Measurements from ENCODE around the gene CAMTA1.

Gene CAMTA1

DNA sequence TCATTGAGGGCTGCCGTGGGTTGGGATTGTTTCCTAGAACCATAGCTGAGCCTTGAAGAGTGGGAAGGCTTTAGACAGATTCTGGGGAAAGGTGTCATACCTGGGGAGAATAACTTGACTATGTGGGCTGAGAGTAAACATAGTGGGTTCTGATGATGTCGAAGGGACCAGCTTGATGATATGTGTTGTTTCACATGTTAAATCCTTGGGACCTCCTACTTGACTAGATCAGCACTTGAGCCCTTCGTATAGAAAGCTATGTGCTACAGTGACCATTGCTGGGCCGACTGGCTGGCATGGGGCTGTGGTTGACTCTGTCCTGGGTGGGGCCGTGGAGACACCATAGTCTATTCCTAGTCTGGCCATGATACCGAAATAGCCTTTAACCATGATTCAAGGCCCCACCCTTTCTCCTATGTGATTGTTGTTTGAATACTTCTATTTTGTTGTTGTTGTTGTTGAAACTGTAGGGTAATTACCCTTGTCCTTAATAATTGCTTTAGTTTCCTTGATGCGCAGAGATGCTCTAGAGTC, 423.5 kb downstream of the CAMTA1 start:
- CTCF ChIA-PET, result interaction anchor here (0.6 to 2.4 kb wide), 5 partner anchors 21 to 169 kb away, joined by 3 to 33 read pairs (median 3); no protein-coding TSS in a partner anchor
- DNase-seq (ENCODE audit: extremely low spot score), result no peak
- TF ChIP-seq TARDBP (IDR thresholded peaks at IDR 0.05), result no peak
- TF ChIP-seq, protein P1, sequence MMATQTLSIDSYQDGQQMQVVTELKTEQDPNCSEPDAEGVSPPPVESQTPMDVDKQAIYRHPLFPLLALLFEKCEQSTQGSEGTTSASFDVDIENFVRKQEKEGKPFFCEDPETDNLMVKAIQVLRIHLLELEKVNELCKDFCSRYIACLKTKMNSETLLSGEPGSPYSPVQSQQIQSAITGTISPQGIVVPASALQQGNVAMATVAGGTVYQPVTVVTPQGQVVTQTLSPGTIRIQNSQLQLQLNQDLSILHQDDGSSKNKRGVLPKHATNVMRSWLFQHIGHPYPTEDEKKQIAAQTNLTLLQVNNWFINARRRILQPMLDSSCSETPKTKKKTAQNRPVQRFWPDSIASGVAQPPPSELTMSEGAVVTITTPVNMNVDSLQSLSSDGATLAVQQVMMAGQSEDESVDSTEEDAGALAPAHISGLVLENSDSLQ (IDR thresholded peaks at IDR 0.05), result no peak
- TF ChIP-seq FOXK2 (IDR thresholded peaks at IDR 0.05), result no peak
- TF ChIP-seq ZNF384 (IDR thresholded peaks at IDR 0.05), result no peak
- TF ChIP-seq BHLHE40 (IDR thresholded peaks at IDR 0.05; ENCODE audit: borderline replicate concordance), result no peak
- no peak for TF ChIP-seq ARNT (IDR thresholded peaks at IDR 0.05)
- no peak for TF ChIP-seq ELF4 (IDR thresholded peaks at IDR 0.05)
- TF ChIP-seq HDGF (IDR thresholded peaks at IDR 0.05; ENCODE audit: borderline replicate concordance), result no peak
- TF ChIP-seq CTBP1 (IDR thresholded peaks at IDR 0.05; ENCODE audit: borderline replicate concordance), result no peak
- TF ChIP-seq FOXA1 (IDR thresholded peaks at IDR 0.05), result no peak
- TF ChIP-seq NFRKB (IDR thresholded peaks at IDR 0.05), result no peak
- no peak for TF ChIP-seq SUZ12 (IDR thresholded peaks at IDR 0.05)
- no peak for TF ChIP-seq FOXM1 (IDR thresholded peaks at IDR 0.05; ENCODE audit: borderline replicate concordance)
- POLR2A ChIA-PET, result no interaction called here

DNA sequence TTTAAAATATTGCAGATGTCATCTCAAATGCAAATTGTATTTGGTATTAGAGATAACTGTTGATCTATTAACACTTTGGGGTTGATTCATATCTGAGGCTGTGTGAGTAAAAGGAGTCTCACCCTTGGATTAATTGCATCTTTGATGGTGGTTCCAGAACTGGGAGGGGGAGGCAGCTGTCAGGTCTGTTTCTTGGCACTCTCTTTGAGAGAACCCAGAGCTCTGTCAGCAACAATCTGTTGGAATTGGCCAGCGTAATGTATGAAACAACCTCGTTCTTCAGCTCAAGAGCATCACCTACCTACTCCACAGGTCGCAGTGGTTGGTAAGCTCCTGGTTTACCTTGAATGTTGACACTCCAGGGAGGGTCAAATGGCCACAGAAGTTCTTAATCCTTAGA, 424.1 kb downstream of the CAMTA1 start:
- no peak for DNase-seq (ENCODE audit: extremely low spot score)
- CTCF ChIA-PET, result interaction anchor here (2.4 kb wide), 1 partner anchor 167 kb away, joined by 33 read pairs; no protein-coding TSS in a partner anchor
- POLR2A ChIA-PET, result no interaction called here
- no peak for TF ChIP-seq HDGF (IDR thresholded peaks at IDR 0.05; ENCODE audit: borderline replicate concordance)
- no peak for TF ChIP-seq LEF1 (IDR thresholded peaks at IDR 0.05; ENCODE audit: borderline replicate concordance)
- TF ChIP-seq, protein P1 (IDR thresholded peaks at IDR 0.05), result no peak
- TF ChIP-seq SUZ12 (IDR thresholded peaks at IDR 0.05), result no peak
- no peak for TF ChIP-seq TARDBP (IDR thresholded peaks at IDR 0.05)
- TF ChIP-seq ELF4 (IDR thresholded peaks at IDR 0.05), result no peak
- TF ChIP-seq ARNT (IDR thresholded peaks at IDR 0.05), result no peak
- TF ChIP-seq CTBP1 (IDR thresholded peaks at IDR 0.05; ENCODE audit: borderline replicate concordance), result no peak
- no peak for TF ChIP-seq FOXA1 (IDR thresholded peaks at IDR 0.05)
- TF ChIP-seq SP1 (IDR thresholded peaks at IDR 0.05), result no peak
- no peak for TF ChIP-seq BHLHE40 (IDR thresholded peaks at IDR 0.05; ENCODE audit: borderline replicate concordance)
- no peak for TF ChIP-seq ZNF384 (IDR thresholded peaks at IDR 0.05)
- no peak for TF ChIP-seq L3MBTL2 (conservative IDR thresholded peaks at IDR 0.05)
- TF ChIP-seq FOXK2 (IDR thresholded peaks at IDR 0.05), result no peak
- no peak for TF ChIP-seq FOXM1 (IDR thresholded peaks at IDR 0.05; ENCODE audit: borderline replicate concordance)
- TF ChIP-seq NFRKB (IDR thresholded peaks at IDR 0.05), result no peak

DNA sequence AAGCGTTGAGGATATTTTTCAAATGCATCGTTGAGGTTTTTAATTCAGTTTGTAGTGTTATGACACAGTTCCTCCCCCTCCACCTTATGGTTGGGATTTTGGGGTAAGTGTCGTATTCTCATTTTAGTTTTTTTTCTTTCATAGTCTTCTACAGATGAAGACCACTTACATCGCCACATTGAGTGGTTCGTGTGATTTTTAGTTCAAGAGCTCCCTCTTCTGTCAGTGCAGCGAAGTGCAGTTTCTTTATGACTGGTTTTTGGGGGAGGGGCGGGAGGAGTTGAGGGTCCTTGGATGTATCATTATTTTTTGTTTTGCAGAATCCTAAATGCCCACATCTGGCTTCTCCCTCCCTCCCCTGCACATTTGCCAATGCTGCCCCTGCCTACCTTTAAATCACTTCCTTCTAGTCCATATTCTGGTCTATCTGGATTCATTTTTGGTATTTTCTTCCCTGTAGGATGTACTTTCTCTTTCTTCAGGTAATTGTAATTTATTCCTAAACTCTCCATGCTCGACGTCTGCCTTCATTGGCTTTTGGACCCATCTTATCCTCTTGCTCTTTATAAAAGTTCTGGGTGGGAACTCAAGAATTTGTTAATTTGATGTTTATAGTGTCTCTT, 433.1 kb downstream of the CAMTA1 start:
- CTCF ChIA-PET, result interaction anchor here (0.5 to 1.3 kb wide), 2 partner anchors 178 to 184 kb away, joined by 3 to 4 read pairs; no protein-coding TSS in a partner anchor
- peak; percentile 60 for DNase-seq (ENCODE audit: extremely low spot score)
- POLR2A ChIA-PET, result no interaction called here
- no peak for TF ChIP-seq BHLHE40 (IDR thresholded peaks at IDR 0.05; ENCODE audit: borderline replicate concordance)
- TF ChIP-seq, protein P1 (IDR thresholded peaks at IDR 0.05), result no peak
- no peak for TF ChIP-seq SUZ12 (IDR thresholded peaks at IDR 0.05)
- TF ChIP-seq FOXA1 (IDR thresholded peaks at IDR 0.05), result no peak
- no peak for TF ChIP-seq ELF4 (IDR thresholded peaks at IDR 0.05)
- no peak for TF ChIP-seq LEF1 (IDR thresholded peaks at IDR 0.05; ENCODE audit: borderline replicate concordance)
- no peak for TF ChIP-seq L3MBTL2 (conservative IDR thresholded peaks at IDR 0.05)
- TF ChIP-seq ARNT (IDR thresholded peaks at IDR 0.05), result no peak
- no peak for TF ChIP-seq ZNF384 (IDR thresholded peaks at IDR 0.05)
- TF ChIP-seq FOXK2 (IDR thresholded peaks at IDR 0.05), result no peak
- TF ChIP-seq SP1 (IDR thresholded peaks at IDR 0.05), result no peak
- no peak for TF ChIP-seq TARDBP (IDR thresholded peaks at IDR 0.05)
- TF ChIP-seq CTBP1 (IDR thresholded peaks at IDR 0.05; ENCODE audit: borderline replicate concordance), result no peak
- TF ChIP-seq FOXM1 (IDR thresholded peaks at IDR 0.05; ENCODE audit: borderline replicate concordance), result no peak
- no peak for TF ChIP-seq NFRKB (IDR thresholded peaks at IDR 0.05)

DNA sequence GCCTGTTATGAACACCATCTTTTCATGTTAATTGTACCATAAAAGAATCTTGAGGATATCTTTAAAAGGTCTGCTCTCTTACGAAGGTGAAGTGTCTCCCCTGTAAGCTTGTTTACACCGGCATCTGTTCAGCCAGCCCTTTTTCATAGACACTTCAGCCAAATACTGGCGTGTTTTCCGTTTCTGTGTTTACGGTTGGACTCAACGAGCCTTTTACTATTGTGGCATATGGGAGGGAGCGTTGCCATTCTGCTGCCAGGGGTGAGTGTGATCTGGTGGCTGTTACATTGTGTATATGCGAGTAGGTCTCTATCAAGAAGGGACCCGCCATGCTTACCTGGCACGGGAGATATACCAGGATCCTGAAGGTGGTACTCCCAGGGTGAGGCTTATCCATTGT, 433.8 kb downstream of the CAMTA1 start:
- CTCF ChIA-PET, result no interaction called here
- POLR2A ChIA-PET, result no interaction called here
- DNase-seq (ENCODE audit: extremely low spot score), result no peak
- TF ChIP-seq FOXK2 (IDR thresholded peaks at IDR 0.05) (no peak), LEF1 (IDR thresholded peaks at IDR 0.05; ENCODE audit: borderline replicate concordance) (no peak), ZNF384 (IDR thresholded peaks at IDR 0.05) (no peak), ARNT (IDR thresholded peaks at IDR 0.05) (no peak), BHLHE40 (IDR thresholded peaks at IDR 0.05; ENCODE audit: borderline replicate concordance) (no peak), NFRKB (IDR thresholded peaks at IDR 0.05) (no peak), ELF4 (IDR thresholded peaks at IDR 0.05) (no peak), SP1 (IDR thresholded peaks at IDR 0.05) (no peak), CTBP1 (IDR thresholded peaks at IDR 0.05; ENCODE audit: borderline replicate concordance) (no peak), SUZ12 (IDR thresholded peaks at IDR 0.05) (no peak), FOXA1 (IDR thresholded peaks at IDR 0.05) (no peak), L3MBTL2 (conservative IDR thresholded peaks at IDR 0.05) (no peak), FOXM1 (IDR thresholded peaks at IDR 0.05; ENCODE audit: borderline replicate concordance) (no peak), TARDBP (IDR thresholded peaks at IDR 0.05) (no peak), HDGF (IDR thresholded peaks at IDR 0.05; ENCODE audit: borderline replicate concordance) (no peak)
- TF ChIP-seq, protein P1 (IDR thresholded peaks at IDR 0.05), result no peak

DNA sequence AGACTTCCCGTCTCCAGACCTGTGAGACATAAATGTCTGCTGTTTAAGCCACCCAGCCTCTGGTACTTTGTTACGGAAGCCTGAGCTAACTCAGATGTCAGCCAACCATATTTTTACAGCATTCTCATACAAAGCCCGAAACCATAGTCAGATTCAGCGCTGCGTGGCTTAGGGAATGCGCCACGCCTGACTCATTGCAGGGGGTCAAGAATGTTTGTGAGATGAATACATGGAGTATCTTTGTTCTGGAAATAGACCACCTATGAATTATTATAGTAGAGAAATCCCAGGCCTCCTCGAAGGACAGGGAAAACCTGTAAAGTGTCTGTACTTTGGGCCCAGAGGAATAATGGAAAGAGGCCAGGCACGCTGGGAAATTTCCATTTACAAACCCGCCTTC, 434.8 kb downstream of the CAMTA1 start:
- no peak for DNase-seq (ENCODE audit: extremely low spot score)
- ChIA-PET CTCF (no interaction called here), POLR2A (no interaction called here)
- TF ChIP-seq BHLHE40 (IDR thresholded peaks at IDR 0.05; ENCODE audit: borderline replicate concordance) (no peak), FOXM1 (IDR thresholded peaks at IDR 0.05; ENCODE audit: borderline replicate concordance) (no peak), CTBP1 (IDR thresholded peaks at IDR 0.05; ENCODE audit: borderline replicate concordance) (no peak), FOXA1 (IDR thresholded peaks at IDR 0.05) (no peak), FOXK2 (IDR thresholded peaks at IDR 0.05) (no peak), SP1 (IDR thresholded peaks at IDR 0.05) (no peak), ELF4 (IDR thresholded peaks at IDR 0.05) (no peak), NFRKB (IDR thresholded peaks at IDR 0.05) (no peak), L3MBTL2 (conservative IDR thresholded peaks at IDR 0.05) (no peak), LEF1 (IDR thresholded peaks at IDR 0.05; ENCODE audit: borderline replicate concordance) (no peak)
- TF ChIP-seq, protein P1 (IDR thresholded peaks at IDR 0.05), result no peak
